Measurements from ENCODE around the gene PDLIM3. TPM values are rescaled to one million over a fixed set of nuclear protein-coding genes. Genes with fewer than 3 reads are reported as not detected.
A peak's percentile ranks its signal among the peaks of the same experiment; 100 is the strongest.

The PDLIM3 gene
- total and polyA plus RNA-seq, 9 of the 15 experiments (the other 6 are each of a cell fraction or from before 2014, with no cell fraction given) = 0.06 TPM; not detected in 8

GRCh38 chr4:185573651-185574199, 38.4 kb upstream of the PDLIM3 start (continued):
- TF ChIP-seq, protein P1, sequence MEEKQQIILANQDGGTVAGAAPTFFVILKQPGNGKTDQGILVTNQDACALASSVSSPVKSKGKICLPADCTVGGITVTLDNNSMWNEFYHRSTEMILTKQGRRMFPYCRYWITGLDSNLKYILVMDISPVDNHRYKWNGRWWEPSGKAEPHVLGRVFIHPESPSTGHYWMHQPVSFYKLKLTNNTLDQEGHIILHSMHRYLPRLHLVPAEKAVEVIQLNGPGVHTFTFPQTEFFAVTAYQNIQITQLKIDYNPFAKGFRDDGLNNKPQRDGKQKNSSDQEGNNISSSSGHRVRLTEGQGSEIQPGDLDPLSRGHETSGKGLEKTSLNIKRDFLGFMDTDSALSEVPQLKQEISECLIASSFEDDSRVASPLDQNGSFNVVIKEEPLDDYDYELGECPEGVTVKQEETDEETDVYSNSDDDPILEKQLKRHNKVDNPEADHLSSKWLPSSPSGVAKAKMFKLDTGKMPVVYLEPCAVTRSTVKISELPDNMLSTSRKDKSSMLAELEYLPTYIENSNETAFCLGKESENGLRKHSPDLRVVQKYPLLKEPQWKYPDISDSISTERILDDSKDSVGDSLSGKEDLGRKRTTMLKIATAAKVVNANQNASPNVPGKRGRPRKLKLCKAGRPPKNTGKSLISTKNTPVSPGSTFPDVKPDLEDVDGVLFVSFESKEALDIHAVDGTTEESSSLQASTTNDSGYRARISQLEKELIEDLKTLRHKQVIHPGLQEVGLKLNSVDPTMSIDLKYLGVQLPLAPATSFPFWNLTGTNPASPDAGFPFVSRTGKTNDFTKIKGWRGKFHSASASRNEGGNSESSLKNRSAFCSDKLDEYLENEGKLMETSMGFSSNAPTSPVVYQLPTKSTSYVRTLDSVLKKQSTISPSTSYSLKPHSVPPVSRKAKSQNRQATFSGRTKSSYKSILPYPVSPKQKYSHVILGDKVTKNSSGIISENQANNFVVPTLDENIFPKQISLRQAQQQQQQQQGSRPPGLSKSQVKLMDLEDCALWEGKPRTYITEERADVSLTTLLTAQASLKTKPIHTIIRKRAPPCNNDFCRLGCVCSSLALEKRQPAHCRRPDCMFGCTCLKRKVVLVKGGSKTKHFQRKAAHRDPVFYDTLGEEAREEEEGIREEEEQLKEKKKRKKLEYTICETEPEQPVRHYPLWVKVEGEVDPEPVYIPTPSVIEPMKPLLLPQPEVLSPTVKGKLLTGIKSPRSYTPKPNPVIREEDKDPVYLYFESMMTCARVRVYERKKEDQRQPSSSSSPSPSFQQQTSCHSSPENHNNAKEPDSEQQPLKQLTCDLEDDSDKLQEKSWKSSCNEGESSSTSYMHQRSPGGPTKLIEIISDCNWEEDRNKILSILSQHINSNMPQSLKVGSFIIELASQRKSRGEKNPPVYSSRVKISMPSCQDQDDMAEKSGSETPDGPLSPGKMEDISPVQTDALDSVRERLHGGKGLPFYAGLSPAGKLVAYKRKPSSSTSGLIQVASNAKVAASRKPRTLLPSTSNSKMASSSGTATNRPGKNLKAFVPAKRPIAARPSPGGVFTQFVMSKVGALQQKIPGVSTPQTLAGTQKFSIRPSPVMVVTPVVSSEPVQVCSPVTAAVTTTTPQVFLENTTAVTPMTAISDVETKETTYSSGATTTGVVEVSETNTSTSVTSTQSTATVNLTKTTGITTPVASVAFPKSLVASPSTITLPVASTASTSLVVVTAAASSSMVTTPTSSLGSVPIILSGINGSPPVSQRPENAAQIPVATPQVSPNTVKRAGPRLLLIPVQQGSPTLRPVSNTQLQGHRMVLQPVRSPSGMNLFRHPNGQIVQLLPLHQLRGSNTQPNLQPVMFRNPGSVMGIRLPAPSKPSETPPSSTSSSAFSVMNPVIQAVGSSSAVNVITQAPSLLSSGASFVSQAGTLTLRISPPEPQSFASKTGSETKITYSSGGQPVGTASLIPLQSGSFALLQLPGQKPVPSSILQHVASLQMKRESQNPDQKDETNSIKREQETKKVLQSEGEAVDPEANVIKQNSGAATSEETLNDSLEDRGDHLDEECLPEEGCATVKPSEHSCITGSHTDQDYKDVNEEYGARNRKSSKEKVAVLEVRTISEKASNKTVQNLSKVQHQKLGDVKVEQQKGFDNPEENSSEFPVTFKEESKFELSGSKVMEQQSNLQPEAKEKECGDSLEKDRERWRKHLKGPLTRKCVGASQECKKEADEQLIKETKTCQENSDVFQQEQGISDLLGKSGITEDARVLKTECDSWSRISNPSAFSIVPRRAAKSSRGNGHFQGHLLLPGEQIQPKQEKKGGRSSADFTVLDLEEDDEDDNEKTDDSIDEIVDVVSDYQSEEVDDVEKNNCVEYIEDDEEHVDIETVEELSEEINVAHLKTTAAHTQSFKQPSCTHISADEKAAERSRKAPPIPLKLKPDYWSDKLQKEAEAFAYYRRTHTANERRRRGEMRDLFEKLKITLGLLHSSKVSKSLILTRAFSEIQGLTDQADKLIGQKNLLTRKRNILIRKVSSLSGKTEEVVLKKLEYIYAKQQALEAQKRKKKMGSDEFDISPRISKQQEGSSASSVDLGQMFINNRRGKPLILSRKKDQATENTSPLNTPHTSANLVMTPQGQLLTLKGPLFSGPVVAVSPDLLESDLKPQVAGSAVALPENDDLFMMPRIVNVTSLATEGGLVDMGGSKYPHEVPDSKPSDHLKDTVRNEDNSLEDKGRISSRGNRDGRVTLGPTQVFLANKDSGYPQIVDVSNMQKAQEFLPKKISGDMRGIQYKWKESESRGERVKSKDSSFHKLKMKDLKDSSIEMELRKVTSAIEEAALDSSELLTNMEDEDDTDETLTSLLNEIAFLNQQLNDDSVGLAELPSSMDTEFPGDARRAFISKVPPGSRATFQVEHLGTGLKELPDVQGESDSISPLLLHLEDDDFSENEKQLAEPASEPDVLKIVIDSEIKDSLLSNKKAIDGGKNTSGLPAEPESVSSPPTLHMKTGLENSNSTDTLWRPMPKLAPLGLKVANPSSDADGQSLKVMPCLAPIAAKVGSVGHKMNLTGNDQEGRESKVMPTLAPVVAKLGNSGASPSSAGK (IDR thresholded peaks at IDR 0.05) = peak; percentile 68
- TF ChIP-seq ZNF175 (CRISPR knock-in tag; IDR thresholded peaks at IDR 0.05; ENCODE audit: low read depth) (no peak), ZNF668 (CRISPR knock-in tag; IDR thresholded peaks at IDR 0.05) (no peak), MEF2A (IDR thresholded peaks at IDR 0.05; ENCODE audit: control insufficient read depth, low read depth, low read length) (no peak)

All from K562 (cell line).